ENCODE measurements around the gene OTC.

The OTC gene

DNA sequence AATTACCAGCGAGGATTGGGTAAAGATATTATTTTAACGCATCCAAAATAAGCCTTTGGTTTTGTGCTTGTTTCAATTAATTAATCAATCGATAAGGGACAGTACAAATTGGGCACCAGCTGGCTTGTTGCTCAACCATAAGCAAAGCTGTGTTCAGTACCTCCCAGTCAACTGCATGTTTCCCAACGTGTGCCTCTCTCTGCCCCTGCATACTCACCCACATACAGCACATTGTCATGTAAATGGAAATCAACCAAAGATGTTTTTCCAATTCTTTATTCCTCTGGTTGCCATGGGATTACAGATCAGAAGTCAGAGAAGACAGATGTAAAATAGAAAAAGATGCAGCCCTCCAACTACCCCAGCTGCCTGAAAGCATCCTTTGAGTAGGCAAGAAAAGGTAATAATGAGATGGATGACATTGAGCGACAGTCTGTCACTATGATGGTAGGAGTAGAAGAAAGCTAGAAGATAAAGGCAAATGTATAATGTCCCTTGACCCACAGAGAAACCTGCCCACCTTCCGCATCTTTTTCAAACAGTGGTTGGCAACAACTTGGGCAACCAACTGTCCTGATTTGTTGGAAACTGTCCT lies 116.3 kb downstream of the OTC start:
- DNase-seq = no peak

Measured in amniotic stem cell (primary cell).